ENCODE measurements around the gene RGS7. TPM values are rescaled to one million over a fixed set of nuclear protein-coding genes. Genes with fewer than 3 reads are reported as not detected.

The RGS7 gene
- total RNA-seq, 2 donors from 2014 or later, result not detected

GRCh38 chr1:241007668-241008067, 349.3 kb downstream of the RGS7 start:
- Histone ChIP-seq H3K27me3 (no peaks in the 10 kb centered on the region), H3K36me3 (no peaks in the 10 kb centered on the region), H3K27ac (no peak overlapping the region), H3K9me3 (no peaks in the 10 kb centered on the region), H3K4me3 (no peak overlapping the region), H3K4me1 (no peaks in the 10 kb centered on the region)
- no peak for DNase-seq (ENCODE audit: low spot score)
- no peak for TF ChIP-seq CTCF (IDR thresholded peaks at IDR 0.05)

- TF ChIP-seq CTCF (IDR thresholded peaks at IDR 0.05), result no peak
- H3K4me1 ChIP-seq, result no peaks in the 10 kb centered on the region
- no peaks in the 10 kb centered on the region for H3K9me3 ChIP-seq
- no peak for DNase-seq (ENCODE audit: low spot score)
- no peak overlapping the region for H3K27ac ChIP-seq
- no peaks in the 10 kb centered on the region for H3K36me3 ChIP-seq
- no peaks in the 10 kb centered on the region for H3K27me3 ChIP-seq
- no peak overlapping the region for H3K4me3 ChIP-seq
These were observed 357.2 kb downstream of the RGS7 start for GRCh38 chr1:240999826-241000225.

- no peaks in the 10 kb centered on the region for H3K36me3 ChIP-seq
- no peaks in the 10 kb centered on the region for H3K27me3 ChIP-seq
- no peak for DNase-seq (ENCODE audit: low spot score)
- H3K27ac ChIP-seq, result no peak overlapping the region
- H3K4me3 ChIP-seq, result no peak overlapping the region
- H3K4me1 ChIP-seq, result no peaks in the 10 kb centered on the region
- H3K9me3 ChIP-seq, result peaks cover 0 to 6% of the 10 kb centered on the region in 2 donors
- TF ChIP-seq CTCF (IDR thresholded peaks at IDR 0.05), result no peak
These were observed 358.5 kb downstream of the RGS7 start for GRCh38 chr1:240998441-240999015.

GRCh38 chr1:240998024-240998423, 359.0 kb downstream of the RGS7 start:
- no peak for DNase-seq (ENCODE audit: low spot score)
- Histone ChIP-seq H3K9me3 (peaks cover 0 to 11% of the 10 kb centered on the region in 2 donors), H3K36me3 (no peaks in the 10 kb centered on the region), H3K4me3 (no peak overlapping the region), H3K27ac (no peak overlapping the region), H3K27me3 (no peaks in the 10 kb centered on the region), H3K4me1 (no peaks in the 10 kb centered on the region)
- no peak for TF ChIP-seq CTCF (IDR thresholded peaks at IDR 0.05)

- no peaks in the 10 kb centered on the region for H3K36me3 ChIP-seq
- no peak for TF ChIP-seq CTCF (IDR thresholded peaks at IDR 0.05)
These were observed 364.0 kb downstream of the RGS7 start for GRCh38 chr1:240993004-240993403.

GRCh38 chr1:240991230-240991629, 365.8 kb downstream of the RGS7 start:
- H3K4me1 ChIP-seq, result no peaks in the 10 kb centered on the region
- TF ChIP-seq CTCF (IDR thresholded peaks at IDR 0.05), result no peak

More at GRCh38 chr1:240993004-240993403, 364.0 kb downstream of the RGS7 start:
- Histone ChIP-seq H3K4me1 (no peaks in the 10 kb centered on the region), H3K27me3 (no peaks in the 10 kb centered on the region), H3K27ac (no peak overlapping the region), H3K4me3 (no peak overlapping the region), H3K9me3 (peaks cover 0 to 11% of the 10 kb centered on the region in 2 donors)
- no peak for DNase-seq (ENCODE audit: low spot score)

More at GRCh38 chr1:240991230-240991629, 365.8 kb downstream of the RGS7 start:
- no peak overlapping the region for H3K4me3 ChIP-seq
- DNase-seq (ENCODE audit: low spot score), result no peak
- H3K36me3 ChIP-seq, result no peaks in the 10 kb centered on the region
- peaks cover 0 to 11% of the 10 kb centered on the region in 2 donors for H3K9me3 ChIP-seq
- H3K27ac ChIP-seq, result no peak overlapping the region
- H3K27me3 ChIP-seq, result no peaks in the 10 kb centered on the region

Measured in right atrium auricular region (tissue), 2 donors.